Measurements from ENCODE around the gene DCLRE1C. TPM values are rescaled to one million over a fixed set of nuclear protein-coding genes. Genes with fewer than 3 reads are reported as not detected.
"Not testable (repeated sequence)": the region's sequence is repeated elsewhere in the genome, so short reads cannot be mapped to it uniquely, and the experiment has no call there.

DCLRE1C gene
- polyA plus RNA-seq, 1 donor from 2014 or later = 7.5 TPM

- TF ChIP-seq RAD21 (conservative IDR thresholded peaks at IDR 0.05) (no peak), EZH2 (IDR thresholded peaks at IDR 0.05; ENCODE audit: borderline replicate concordance, insufficient read depth, low read length, poor library complexity, severe bottlenecking) (no peak), TAF1 (IDR thresholded peaks at IDR 0.05; ENCODE audit: low read depth) (no peak), POLR2AphosphoS5 (IDR thresholded peaks at IDR 0.05) (no peak), MXI1 (conservative IDR thresholded peaks at IDR 0.05; ENCODE audit: poor library complexity, severe bottlenecking) (no peak), SMC3 (conservative IDR thresholded peaks at IDR 0.05; ENCODE audit: poor library complexity) (no peak), EP300 (conservative IDR thresholded peaks at IDR 0.05; ENCODE audit: poor library complexity, severe bottlenecking) (no peak)
- TF ChIP-seq, protein P1, sequence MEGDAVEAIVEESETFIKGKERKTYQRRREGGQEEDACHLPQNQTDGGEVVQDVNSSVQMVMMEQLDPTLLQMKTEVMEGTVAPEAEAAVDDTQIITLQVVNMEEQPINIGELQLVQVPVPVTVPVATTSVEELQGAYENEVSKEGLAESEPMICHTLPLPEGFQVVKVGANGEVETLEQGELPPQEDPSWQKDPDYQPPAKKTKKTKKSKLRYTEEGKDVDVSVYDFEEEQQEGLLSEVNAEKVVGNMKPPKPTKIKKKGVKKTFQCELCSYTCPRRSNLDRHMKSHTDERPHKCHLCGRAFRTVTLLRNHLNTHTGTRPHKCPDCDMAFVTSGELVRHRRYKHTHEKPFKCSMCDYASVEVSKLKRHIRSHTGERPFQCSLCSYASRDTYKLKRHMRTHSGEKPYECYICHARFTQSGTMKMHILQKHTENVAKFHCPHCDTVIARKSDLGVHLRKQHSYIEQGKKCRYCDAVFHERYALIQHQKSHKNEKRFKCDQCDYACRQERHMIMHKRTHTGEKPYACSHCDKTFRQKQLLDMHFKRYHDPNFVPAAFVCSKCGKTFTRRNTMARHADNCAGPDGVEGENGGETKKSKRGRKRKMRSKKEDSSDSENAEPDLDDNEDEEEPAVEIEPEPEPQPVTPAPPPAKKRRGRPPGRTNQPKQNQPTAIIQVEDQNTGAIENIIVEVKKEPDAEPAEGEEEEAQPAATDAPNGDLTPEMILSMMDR (IDR thresholded peaks at IDR 0.05; ENCODE audit: poor library complexity, severe bottlenecking) = no peak
- TF ChIP-seq, protein P2, sequence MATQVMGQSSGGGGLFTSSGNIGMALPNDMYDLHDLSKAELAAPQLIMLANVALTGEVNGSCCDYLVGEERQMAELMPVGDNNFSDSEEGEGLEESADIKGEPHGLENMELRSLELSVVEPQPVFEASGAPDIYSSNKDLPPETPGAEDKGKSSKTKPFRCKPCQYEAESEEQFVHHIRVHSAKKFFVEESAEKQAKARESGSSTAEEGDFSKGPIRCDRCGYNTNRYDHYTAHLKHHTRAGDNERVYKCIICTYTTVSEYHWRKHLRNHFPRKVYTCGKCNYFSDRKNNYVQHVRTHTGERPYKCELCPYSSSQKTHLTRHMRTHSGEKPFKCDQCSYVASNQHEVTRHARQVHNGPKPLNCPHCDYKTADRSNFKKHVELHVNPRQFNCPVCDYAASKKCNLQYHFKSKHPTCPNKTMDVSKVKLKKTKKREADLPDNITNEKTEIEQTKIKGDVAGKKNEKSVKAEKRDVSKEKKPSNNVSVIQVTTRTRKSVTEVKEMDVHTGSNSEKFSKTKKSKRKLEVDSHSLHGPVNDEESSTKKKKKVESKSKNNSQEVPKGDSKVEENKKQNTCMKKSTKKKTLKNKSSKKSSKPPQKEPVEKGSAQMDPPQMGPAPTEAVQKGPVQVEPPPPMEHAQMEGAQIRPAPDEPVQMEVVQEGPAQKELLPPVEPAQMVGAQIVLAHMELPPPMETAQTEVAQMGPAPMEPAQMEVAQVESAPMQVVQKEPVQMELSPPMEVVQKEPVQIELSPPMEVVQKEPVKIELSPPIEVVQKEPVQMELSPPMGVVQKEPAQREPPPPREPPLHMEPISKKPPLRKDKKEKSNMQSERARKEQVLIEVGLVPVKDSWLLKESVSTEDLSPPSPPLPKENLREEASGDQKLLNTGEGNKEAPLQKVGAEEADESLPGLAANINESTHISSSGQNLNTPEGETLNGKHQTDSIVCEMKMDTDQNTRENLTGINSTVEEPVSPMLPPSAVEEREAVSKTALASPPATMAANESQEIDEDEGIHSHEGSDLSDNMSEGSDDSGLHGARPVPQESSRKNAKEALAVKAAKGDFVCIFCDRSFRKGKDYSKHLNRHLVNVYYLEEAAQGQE (IDR thresholded peaks at IDR 0.05; ENCODE audit: borderline replicate concordance) = no peak
- Histone ChIP-seq H3K9me3 (ENCODE audit: low read length) (no peaks in the 10 kb centered on the region), H3K36me3 (ENCODE audit: insufficient read depth, low read length) (no peaks in the 10 kb centered on the region), H3K9me2 (ENCODE audit: insufficient read depth, low read length) (no peaks in the 10 kb centered on the region), H4K20me1 (ENCODE audit: insufficient read depth) (no peaks in the 10 kb centered on the region), H3K27me3 (ENCODE audit: insufficient read depth, low read depth, low read length) (no peaks in the 10 kb centered on the region), H3K79me2 (replicated peaks; ENCODE audit: insufficient read depth, low read length) (no peaks in the 10 kb centered on the region), H3F3A (ENCODE audit: insufficient read depth, low read length, poor library complexity, severe bottlenecking) (no peaks in the 10 kb centered on the region), H3K27ac (ENCODE audit: low read length) (no peak overlapping the region), H3K4me2 (ENCODE audit: low read length) (no peak overlapping the region), H3K4me3 (ENCODE audit: low read length) (no peak overlapping the region), H2AFZ (ENCODE audit: low read depth, low read length) (no peak overlapping the region), H3K9ac (ENCODE audit: low read length) (no peak overlapping the region)
These were observed 21.9 kb upstream of the DCLRE1C start for GRCh38 chr10:14975672-14976273.

DNA sequence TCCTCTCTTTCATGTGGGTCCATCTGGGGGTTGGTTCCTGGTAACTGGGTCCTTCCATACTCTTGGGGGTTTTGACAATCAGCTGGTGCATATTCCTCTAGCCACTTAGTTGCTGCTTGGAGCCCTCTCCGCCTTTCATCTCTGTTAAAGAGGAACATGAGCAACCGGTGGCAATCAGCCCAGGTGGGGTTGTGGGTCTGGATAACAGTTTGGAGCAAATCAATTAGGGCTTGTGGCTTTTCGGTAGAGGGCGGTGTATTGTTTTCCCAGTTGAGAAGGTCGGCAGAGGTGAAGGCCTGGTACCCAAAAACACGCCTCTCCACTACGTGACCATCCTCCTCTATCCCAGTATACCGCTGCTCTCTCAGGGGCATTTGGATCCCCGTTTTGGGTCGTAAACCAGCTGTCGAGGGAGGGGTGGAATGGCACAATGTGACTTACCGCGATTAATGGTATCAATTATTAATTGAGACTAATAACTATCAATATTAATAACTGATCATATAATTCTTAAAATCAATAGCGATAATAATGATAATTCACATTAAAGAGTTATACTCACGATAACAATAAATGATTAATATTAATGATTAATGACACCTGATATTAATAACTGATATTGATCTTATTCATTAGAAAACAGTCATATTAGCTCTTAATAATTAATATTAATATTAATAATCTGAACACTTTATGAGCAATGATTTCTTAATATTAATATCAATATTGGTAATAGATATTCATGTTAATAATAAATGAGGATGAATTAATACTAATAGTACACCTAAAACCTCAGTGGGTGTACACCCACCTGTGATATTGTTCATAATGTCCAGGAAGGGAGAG, 20.5 kb upstream of the DCLRE1C start:
- H3K9me3 ChIP-seq (ENCODE audit: low read length); H3K4me3 ChIP-seq (ENCODE audit: low read length); H3F3A ChIP-seq (ENCODE audit: insufficient read depth, low read length, poor library complexity, severe bottlenecking); H3K27me3 ChIP-seq (ENCODE audit: insufficient read depth, low read depth, low read length); H3K4me2 ChIP-seq (ENCODE audit: low read length); H2AFZ ChIP-seq (ENCODE audit: low read depth, low read length); H3K9ac ChIP-seq (ENCODE audit: low read length); H3K79me2 ChIP-seq (replicated peaks; ENCODE audit: insufficient read depth, low read length); H3K27ac ChIP-seq (ENCODE audit: low read length); H3K9me2 ChIP-seq (ENCODE audit: insufficient read depth, low read length); H4K20me1 ChIP-seq (ENCODE audit: insufficient read depth); H3K36me3 ChIP-seq (ENCODE audit: insufficient read depth, low read length): not testable (repeated sequence)

All from neural cell (in vitro differentiated cells).